Tongue (tissue), 2 donors: ENCODE data around the gene ZBTB20. TPM values are rescaled to one million over a fixed set of nuclear protein-coding genes. Genes with fewer than 3 reads are reported as not detected.
A peak's percentile ranks its signal among the peaks of the same experiment; 100 is the strongest.
"Not testable (repeated sequence)": the region's sequence is repeated elsewhere in the genome, so short reads cannot be mapped to it uniquely, and the experiment has no call there.

Experiments
- DNase-seq: peaks from one replicate; pipeline ENCODE4 v3.0.0-alpha.2; 2015
- total RNA-seq: library from RNA; depleted of rRNA; stranded (reverse); fragments of >200 nt; gene quantifications from one replicate; pipeline ENCODE4 v1.2.3, GENCODE V29; 2014

The ZBTB20 gene
- 79.5 TPM for total RNA-seq

- DNase-seq = peak; percentile 85
These were observed at the start of gene ZBTB20 for GRCh38 chr3:115146418-115147328. TSS of gene ZBTB20 (minus strand) at chr3:115147288.

DNA sequence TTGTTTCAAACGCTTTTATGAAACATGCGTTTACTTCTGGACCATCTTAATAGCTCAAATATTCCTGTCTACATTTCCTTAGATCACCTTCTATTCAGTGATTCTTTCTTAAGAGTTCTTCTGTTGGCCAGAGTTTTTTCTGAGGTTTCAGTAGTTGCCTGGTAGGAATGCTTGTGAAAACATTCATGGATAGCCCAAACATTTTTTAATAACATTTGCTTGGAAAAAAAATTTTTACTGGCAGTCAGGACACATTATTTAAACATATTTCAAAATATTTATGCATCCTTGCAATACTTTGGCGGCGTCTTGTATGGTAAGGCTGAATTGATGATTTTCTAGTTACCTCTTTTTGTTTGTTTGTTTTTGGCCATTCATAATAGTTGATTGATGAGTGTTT lies 47.4 kb upstream of the ZBTB20 start:
- no peak for DNase-seq

- DNase-seq = no peak
These were observed 43.7 kb upstream of the ZBTB20 start for GRCh38 chr3:115190747-115191146.

DNA sequence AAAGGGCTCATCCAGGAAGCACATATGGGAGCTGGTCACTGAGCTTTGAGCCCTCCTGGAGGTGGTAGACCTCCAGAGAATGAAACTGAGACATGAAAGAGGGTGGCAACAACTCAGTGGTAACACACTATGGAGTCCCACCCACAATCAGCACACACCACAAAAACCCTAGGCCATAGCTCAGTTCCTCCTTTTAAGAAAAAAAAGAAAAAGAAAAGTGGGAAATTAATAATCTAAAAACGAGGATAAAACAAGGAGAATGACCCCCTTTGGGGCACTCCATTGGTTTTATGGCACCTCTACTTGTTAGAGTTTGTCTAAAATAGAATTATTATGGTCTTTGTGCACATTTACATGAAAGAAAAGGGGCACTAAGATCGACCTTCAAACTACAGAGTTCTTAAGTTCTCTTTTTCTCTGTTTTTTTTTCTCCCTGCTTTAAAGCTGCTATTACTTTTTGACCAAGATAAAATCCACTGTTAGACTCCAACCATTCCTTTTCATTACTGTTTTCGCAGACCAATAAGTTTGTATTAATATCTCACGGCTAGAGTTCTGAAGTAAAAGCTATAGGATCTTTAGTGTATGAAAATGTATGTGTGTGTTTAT lies 40.2 kb upstream of the ZBTB20 start:
- DNase-seq = no peak

GRCh38 chr3:115186351-115187148 lies 39.5 kb upstream of the ZBTB20 start:
- DNase-seq = no peak

DNA sequence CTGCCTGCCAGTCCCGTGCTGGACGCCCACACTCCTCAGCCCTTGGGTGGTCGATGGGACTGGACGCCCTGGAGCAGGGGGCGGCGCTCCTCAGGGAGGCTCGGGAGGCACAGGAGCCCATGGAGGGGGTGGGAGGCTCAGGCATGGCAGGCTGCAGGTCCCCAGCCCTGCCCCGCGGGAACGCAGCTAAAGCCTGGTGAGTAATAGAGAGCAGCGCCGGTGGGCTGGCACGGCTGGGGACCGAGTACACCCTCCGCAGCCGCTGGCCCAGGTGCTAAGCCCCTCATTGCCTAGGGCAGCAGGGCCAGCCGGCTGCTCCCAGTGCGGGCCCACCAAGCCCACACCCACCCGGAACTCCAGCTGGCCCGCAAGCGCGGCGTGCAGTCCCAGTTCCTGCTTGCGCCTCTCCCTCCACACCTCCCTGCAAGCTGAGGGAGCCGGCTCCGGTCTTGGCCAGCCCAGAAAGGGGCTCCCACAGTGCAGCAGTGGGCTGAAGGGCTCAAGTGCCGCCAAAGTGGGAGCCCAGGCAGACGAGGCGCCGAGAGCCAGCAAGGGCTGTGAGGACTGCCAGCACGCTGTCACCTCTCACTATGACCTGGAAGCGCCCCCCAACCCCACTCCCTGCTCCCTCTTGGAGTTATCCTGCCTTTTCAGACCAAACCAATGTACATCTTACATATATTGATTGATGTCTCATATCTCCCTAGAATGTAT lies 37.9 kb upstream of the ZBTB20 start:
- not testable (repeated sequence) for DNase-seq

DNA sequence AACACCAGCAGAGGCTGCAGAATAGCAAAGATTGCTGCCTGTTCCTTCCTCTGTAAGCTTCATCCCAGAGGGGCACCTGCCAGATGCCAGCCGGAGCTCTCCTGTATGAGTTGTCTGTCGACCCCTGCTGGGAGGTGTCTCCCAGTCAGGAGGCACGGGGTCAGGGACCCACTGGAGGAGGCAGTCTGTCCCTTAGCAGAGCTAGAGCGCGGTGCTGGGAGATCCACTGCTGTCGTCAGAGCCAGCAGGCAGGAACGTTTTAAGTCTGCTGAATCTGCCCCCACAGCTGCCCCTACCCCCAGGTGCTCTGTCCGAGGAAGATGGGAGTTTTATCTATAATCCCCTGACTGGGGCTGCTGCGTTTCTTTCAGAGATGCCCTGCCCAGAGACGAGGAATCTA lies 31.8 kb upstream of the ZBTB20 start:
- not testable (repeated sequence) for DNase-seq

DNA sequence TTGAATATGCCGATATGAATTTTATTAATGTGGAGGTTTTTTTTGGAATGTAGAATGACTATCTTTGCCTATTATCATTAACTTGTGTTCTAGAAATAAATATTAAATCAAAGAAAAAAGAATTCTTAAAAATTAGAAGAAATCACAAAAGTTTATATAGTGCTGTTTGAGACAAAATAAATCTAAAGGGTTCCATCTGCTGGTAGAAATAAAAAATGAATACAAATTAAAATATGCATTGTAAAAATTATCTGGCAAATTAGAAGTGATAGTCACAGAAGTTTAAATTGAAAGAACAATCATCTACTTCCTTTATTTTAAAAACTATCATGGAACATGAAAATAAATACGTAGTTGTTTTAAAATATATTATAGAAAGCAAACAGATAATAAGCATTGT lies 22.7 kb upstream of the ZBTB20 start:
- no peak for DNase-seq

DNA sequence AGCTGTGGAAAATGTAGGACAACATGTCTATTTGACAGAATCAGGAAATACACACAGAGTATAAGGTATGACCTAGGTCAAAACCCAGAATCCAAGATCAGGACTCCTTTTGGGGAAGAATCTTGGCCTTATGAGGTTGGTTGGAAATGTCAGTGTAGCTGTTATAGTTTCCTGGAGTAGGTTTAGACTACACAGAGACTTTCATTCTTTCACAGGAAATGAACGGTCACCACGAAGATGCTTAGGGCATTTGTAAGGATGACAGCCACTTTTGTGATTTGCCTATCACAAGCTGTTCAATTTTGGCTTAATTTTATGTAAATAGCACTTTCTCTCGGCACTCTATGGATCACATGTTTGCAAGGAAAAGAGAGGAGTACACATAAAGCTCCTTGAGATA lies 18.6 kb upstream of the ZBTB20 start:
- no peak for DNase-seq

DNA sequence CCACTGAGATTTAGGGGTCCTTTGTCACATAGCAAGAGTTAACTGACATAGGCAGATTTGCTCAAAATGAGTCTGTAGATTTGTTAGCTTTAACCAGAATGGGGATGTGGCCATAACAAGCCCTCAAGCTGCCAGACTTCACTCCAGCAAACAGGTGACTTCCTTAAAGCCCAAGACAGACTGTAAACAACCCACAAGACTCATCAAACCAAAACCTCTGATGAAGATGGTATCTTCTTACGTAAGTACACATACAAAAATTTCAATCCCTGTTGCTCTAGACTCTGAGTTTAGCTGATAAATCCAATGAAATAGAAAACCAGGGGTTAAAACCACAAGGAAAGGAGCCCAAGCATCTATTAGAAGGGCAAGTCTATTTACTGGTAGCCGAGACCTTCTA lies 18.2 kb upstream of the ZBTB20 start:
- DNase-seq = no peak

- DNase-seq = no peak
These were observed 17.5 kb upstream of the ZBTB20 start for GRCh38 chr3:115164374-115165221.

- no peak for DNase-seq
These were observed 15.7 kb upstream of the ZBTB20 start for GRCh38 chr3:115162759-115163158.

- DNase-seq = no peak
These were observed 14.8 kb upstream of the ZBTB20 start for GRCh38 chr3:115161866-115162265.

DNA sequence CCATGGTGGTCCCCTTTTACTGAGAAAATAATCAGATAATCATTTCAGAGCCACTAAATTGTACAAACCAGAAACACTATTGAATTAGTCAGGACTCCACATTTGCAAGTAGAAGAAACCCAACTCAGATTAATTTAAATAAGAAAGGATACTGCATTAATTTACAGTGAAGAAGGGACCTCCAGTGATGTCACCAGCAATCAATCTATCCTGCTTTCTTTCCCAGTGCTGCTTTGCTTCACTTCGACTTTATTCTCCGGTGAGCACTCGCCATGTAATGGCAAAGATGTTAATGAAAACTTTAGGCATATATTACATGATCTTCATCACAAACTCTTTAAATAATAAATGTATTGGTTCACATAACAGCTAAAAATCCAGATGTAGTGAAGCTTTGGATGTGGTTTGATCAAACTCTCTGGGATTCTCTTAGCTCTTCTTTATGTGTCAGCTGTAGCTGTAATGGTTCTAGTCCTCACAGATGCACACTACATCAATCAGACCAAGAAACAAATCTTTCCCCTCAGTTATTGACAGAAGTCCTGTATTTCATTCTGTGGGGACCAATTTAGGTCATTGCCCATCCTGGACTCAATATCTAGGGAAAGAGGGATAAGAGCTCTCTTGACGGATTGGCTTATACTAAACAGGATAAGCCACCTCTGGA lies 14.2 kb upstream of the ZBTB20 start:
- no peak for DNase-seq

- no peak for DNase-seq
These were observed 13.2 kb upstream of the ZBTB20 start for GRCh38 chr3:115160295-115160694.

- DNase-seq = no peak
These were observed 9.1 kb upstream of the ZBTB20 start for GRCh38 chr3:115156046-115156654.

GRCh38 chr3:115154611-115155010 lies 7.5 kb upstream of the ZBTB20 start:
- DNase-seq = no peak

DNA sequence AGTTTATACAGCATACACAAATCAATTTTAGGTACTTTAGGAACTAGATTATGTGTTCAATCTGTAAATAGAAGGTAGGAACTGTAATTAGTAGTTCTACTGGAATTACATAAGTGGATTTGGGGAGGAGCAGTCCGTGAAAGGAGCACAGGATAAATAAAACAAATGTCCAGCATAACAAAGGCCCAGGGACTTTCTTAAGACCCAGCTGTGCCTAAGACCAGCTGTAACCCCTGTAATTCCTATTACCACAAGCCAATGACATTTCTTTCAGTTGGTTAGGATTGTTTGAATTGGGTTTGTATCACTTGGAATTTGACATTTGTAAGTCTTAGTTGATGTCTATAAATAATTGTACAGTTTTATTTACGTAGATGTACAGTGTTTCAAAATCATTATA lies 4.8 kb upstream of the ZBTB20 start:
- DNase-seq = no peak

- DNase-seq = no peak
These were observed 1.2 kb upstream of the ZBTB20 start for GRCh38 chr3:115148142-115148790.
